Uterus (tissue), 4 donors: ENCODE measurements around the gene PCSK7. TPM values are rescaled to one million over a fixed set of nuclear protein-coding genes. Genes with fewer than 3 reads are reported as not detected.

ENCODE experiments used
- DNase-seq, 2 donors: peaks; one replicate each; pipeline ENCODE4 v3.0.0-alpha.2; 2019 to 2020
- H3K27ac ChIP-seq, 2 donors: fragments of 200-600 bp; sonication (generic); 1 replicate in 1 of 2; 2 replicates in 1 of 2; pipeline ENCODE4 v1.5.1; 2016 to 2018
- H3K27me3 ChIP-seq, 2 donors: fragments of 200-600 bp; sonication (generic); one replicate each; pipeline ENCODE4 v1.5.1; 2018 to 2019; ENCODE audit warnings: control low read depth in 1 of 2
- H3K36me3 ChIP-seq, 2 donors: fragments of 200-600 bp; sonication (generic); one replicate each; pipeline ENCODE4 v1.5.1; 2019; ENCODE audit warnings: control low read depth in 1 of 2
- H3K4me1 ChIP-seq, 2 donors: fragments of 200-600 bp; sonication (generic); one replicate each; pipeline ENCODE4 v1.5.1; 2018 to 2019; ENCODE audit warnings: control low read depth in 1 of 2
- H3K4me3 ChIP-seq, 2 donors: fragments of 200-600 bp; sonication (generic); 1 replicate in 1 of 2; 2 replicates in 1 of 2; pipeline ENCODE4 v1.5.1; 2018 to 2019; ENCODE audit warnings: mild to moderate bottlenecking in 1 of 2
- H3K9me3 ChIP-seq, 2 donors: fragments of 200-600 bp; sonication (generic); one replicate each; pipeline ENCODE4 v1.5.1; 2019; ENCODE audit warnings: control low read depth in 1 of 2
- POLR2A ChIP-seq, 2 donors: fragments of 450-650 bp; IDR thresholded peaks; one replicate each; pipeline ENCODE4 v1.6.1; 2016; ENCODE audit warnings: antibody characterized with exemption in 2 of 2, mild to moderate bottlenecking in 1 of 2, moderate library complexity in 1 of 2
- intact Hi-C: fragments of 100-400 bp; cut with DNase I; formaldehyde crosslinking; loops from one replicate; pipeline ENCODE4 v1.15.1; 2023; ENCODE audit warnings: low total_unique reads
- small RNA-seq: library from RNA; depleted of rRNA; stranded (forward); fragments of <200 nt; gene quantifications from one replicate; pipeline ENCODE3, GENCODE V24; 2016
- total RNA-seq, 4 donors: library from RNA; depleted of rRNA in 3 of 4; stranded (reverse); fragments of >200 nt in 3 of 4; gene quantifications; one replicate each; pipeline versions ENCODE4 v1.1.0 to v1.2.4, GENCODE V29; 2014 to 2023
- TF ChIP-seq, protein P1 (sequence below), 4 experiments: fragments of 200-600 bp in 2 of 4; fragments of 450-650 bp in 2 of 4; sonication (generic) in 2 of 4; IDR thresholded peaks; one replicate each; pipeline ENCODE4 v1.5.1; 2016 to 2019; ENCODE audit warnings: antibody characterized with exemption in 4 of 4, mild to moderate bottlenecking in 2 of 4, moderate library complexity in 1 of 4
- donor health status: DM: yes; HTN: yes; CAD: no.

PCSK7 gene
- total RNA-seq, 4 donors from 2014 or later = 23.3 to 78.9 (median 35.3) TPM

- intact Hi-C loops = no loop called here
- peaks cover 0 to 13% of the 10 kb centered on the region in 2 donors for H3K4me1 ChIP-seq
- H3K27ac ChIP-seq = no peak overlapping the region
Measured at GRCh38 chr11:117154468-117154867, 77.4 kb downstream of the PCSK7 start.

More at GRCh38 chr11:117154468-117154867, 77.4 kb downstream of the PCSK7 start:
- H3K9me3 ChIP-seq = no peaks in the 10 kb centered on the region
- DNase-seq = no peak
- no peaks in the 10 kb centered on the region for H3K36me3 ChIP-seq
- H3K4me3 ChIP-seq = no peak overlapping the region
- H3K27me3 ChIP-seq = no peaks in the 10 kb centered on the region
- TF ChIP-seq POLR2A (IDR thresholded peaks at IDR 0.05) = no peak
- TF ChIP-seq, protein P1, sequence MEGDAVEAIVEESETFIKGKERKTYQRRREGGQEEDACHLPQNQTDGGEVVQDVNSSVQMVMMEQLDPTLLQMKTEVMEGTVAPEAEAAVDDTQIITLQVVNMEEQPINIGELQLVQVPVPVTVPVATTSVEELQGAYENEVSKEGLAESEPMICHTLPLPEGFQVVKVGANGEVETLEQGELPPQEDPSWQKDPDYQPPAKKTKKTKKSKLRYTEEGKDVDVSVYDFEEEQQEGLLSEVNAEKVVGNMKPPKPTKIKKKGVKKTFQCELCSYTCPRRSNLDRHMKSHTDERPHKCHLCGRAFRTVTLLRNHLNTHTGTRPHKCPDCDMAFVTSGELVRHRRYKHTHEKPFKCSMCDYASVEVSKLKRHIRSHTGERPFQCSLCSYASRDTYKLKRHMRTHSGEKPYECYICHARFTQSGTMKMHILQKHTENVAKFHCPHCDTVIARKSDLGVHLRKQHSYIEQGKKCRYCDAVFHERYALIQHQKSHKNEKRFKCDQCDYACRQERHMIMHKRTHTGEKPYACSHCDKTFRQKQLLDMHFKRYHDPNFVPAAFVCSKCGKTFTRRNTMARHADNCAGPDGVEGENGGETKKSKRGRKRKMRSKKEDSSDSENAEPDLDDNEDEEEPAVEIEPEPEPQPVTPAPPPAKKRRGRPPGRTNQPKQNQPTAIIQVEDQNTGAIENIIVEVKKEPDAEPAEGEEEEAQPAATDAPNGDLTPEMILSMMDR (IDR thresholded peaks at IDR 0.05) = no peak

Small RNAs within 50 kb of the gene (small RNA-seq; reads per million reads assigned to genes)
- gene RF00564 = not detected

Other genes starting within 250 kb of the PCSK7 start
- gene SIK3, start 133.6 kb downstream of the PCSK7 start, total RNA-seq = 10 to 100 TPM; 14.1 to 77.0 (median 40.7) TPM
- gene PAFAH1B2, start 87.8 kb downstream of the PCSK7 start, total RNA-seq = 100 to 1,000 TPM in 3 of 4 donors, 10 to 100 TPM in 1; 62.8 to 154 (median 128) TPM
- gene SIDT2, start 53.3 kb downstream of the PCSK7 start, total RNA-seq = 10 to 100 TPM in 3 of 4 donors, 1 to 10 TPM in 1; 6.4 to 91.3 (median 28.7) TPM
- gene TAGLN, start 32.7 kb downstream of the PCSK7 start, total RNA-seq = 1,000 to 10,000 TPM; 1,588 to 9,854 (median 3,936) TPM
- 10 to 100 TPM in 2 of 4 donors, 1 to 10 TPM in 2; 4.4 to 38.6 (median 11.4) TPM for gene RNF214, start 598 bp upstream of the PCSK7 start, total RNA-seq
- gene BACE1-AS, start 59.3 kb upstream of the PCSK7 start, total RNA-seq = 10 to 100 TPM in 2 of 4 donors, 1 to 10 TPM in 1, under 1 TPM in 1; 0.88 to 39.7 (median 12.0) TPM
- gene BACE1, start 84.2 kb upstream of the PCSK7 start, total RNA-seq = 100 to 1,000 TPM in 1 of 4 donors, 10 to 100 TPM in 3; 17.2 to 103 (median 32.7) TPM
- 10 to 100 TPM; 16.4 to 64.2 (median 46.1) TPM for gene CEP164, start 95.8 kb upstream of the PCSK7 start, total RNA-seq